HEK293 (cell line): ENCODE measurements around the gene AQR.

Experiments used
- CTCF ChIA-PET: fragments of 350-600 bp; formaldehyde crosslinking; extraction: SDS; loops from one replicate; lab custom pipeline; 2021; ENCODE audit warnings: antibody characterized with exemption; lab: Yijun Ruan, JAX
- POLR2A ChIA-PET: fragments of 300-600 bp; formaldehyde crosslinking; extraction: SDS; loops from one replicate; lab custom pipeline; 2020; ENCODE audit warnings: antibody characterized with exemption, inconsistent platforms; lab: Yijun Ruan, JAX
- H3K27ac ChIP-seq: fragments of 200-500 bp; sonication (Bioruptor generic); 2 replicates; pipeline ENCODE4 v1.5.1; 2014; ENCODE audit warnings: low read depth, low read length, control low read depth, inconsistent platforms; ENCODE audit errors: extremely low read depth
- H3K36me3 ChIP-seq, 2 experiments: fragments of 200-500 bp in 1 of 2; sonication (Bioruptor generic) in 1 of 2; 1 replicate in 1 of 2; 2 replicates in 1 of 2; pipeline ENCODE4 v1.5.1; 2014 to 2017; ENCODE audit warnings: inconsistent platforms in 2 of 2, low read length in 2 of 2; ENCODE audit not compliant: control insufficient read depth in 2 of 2, insufficient read depth in 1 of 2
- H3K4me1 ChIP-seq: fragments of 200-500 bp; sonication (Bioruptor generic); 2 replicates; pipeline ENCODE4 v1.5.1; 2014; ENCODE audit warnings: mild to moderate bottlenecking, low read length, inconsistent platforms; ENCODE audit not compliant: control insufficient read depth, insufficient read depth
- H3K4me3 ChIP-seq: 2 replicates; pipeline ENCODE4 v1.5.1; 2011; ENCODE audit warnings: low read depth, mild to moderate bottlenecking, control low read depth, low read length, moderate library complexity
- H3K9me3 ChIP-seq: fragments of 200-500 bp; sonication (Bioruptor generic); 2 replicates; pipeline ENCODE4 v1.5.1; 2014; ENCODE audit warnings: low read depth, low read length, inconsistent platforms; ENCODE audit not compliant: control insufficient read depth, insufficient read depth
- FEZF1 ChIP-seq: fragments of 450-650 bp; formaldehyde crosslinking; IDR thresholded peaks from 2 replicates; pipeline ENCODE4 v1.5.1; 2016; ENCODE audit warnings: missing biosample characterization, missing genetic modification characterization
- MEIS1 ChIP-seq: sonication (generic); formaldehyde crosslinking; IDR thresholded peaks from 2 replicates; pipeline ENCODE4 v1.8.1; 2022; ENCODE audit warnings: missing genetic modification reagents, mild to moderate bottlenecking, borderline replicate concordance
- MYNN ChIP-seq: fragments of 450-650 bp; formaldehyde crosslinking; IDR thresholded peaks from 2 replicates; pipeline ENCODE4 v1.5.1; 2016; ENCODE audit warnings: missing biosample characterization, missing genetic modification characterization, borderline replicate concordance
- OSR2 ChIP-seq: fragments of 450-650 bp; formaldehyde crosslinking; IDR thresholded peaks from 2 replicates; pipeline ENCODE4 v1.5.1; 2016; ENCODE audit warnings: missing biosample characterization, missing genetic modification characterization
- PRDM1 ChIP-seq: fragments of 450-650 bp; formaldehyde crosslinking; IDR thresholded peaks from 2 replicates; pipeline ENCODE4; 2016; ENCODE audit warnings: missing biosample characterization, missing genetic modification characterization
- REPIN1 ChIP-seq: fragments of 450-650 bp; formaldehyde crosslinking; IDR thresholded peaks from 2 replicates; pipeline ENCODE4 v1.5.1; 2017; ENCODE audit warnings: missing biosample characterization, missing genetic modification characterization, low read depth
- SALL2 ChIP-seq: fragments of 450-650 bp; formaldehyde crosslinking; IDR thresholded peaks from 2 replicates; pipeline ENCODE4 v1.5.0; 2017; ENCODE audit warnings: missing biosample characterization, mild to moderate bottlenecking, missing genetic modification characterization, borderline replicate concordance
- SP3 ChIP-seq: fragments of 450-650 bp; formaldehyde crosslinking; IDR thresholded peaks from 2 replicates; pipeline ENCODE4 v1.5.1; 2016; ENCODE audit warnings: missing biosample characterization, missing genetic modification characterization
- ZBTB1 ChIP-seq: fragments of 450-650 bp; formaldehyde crosslinking; IDR thresholded peaks from 2 replicates; pipeline ENCODE4 v1.5.1; 2016; ENCODE audit warnings: missing biosample characterization, missing genetic modification characterization
- ZNF114 ChIP-seq: fragments of 450-650 bp; formaldehyde crosslinking; IDR thresholded peaks from 2 replicates; pipeline ENCODE4 v1.5.0; 2017; ENCODE audit warnings: missing biosample characterization, missing genetic modification characterization
- ZNF132 ChIP-seq: fragments of 450-650 bp; formaldehyde crosslinking; IDR thresholded peaks from 2 replicates; pipeline ENCODE4 v1.5.1; 2017; ENCODE audit warnings: missing biosample characterization, missing genetic modification characterization, borderline replicate concordance
- ZNF239 ChIP-seq: fragments of 450-650 bp; formaldehyde crosslinking; IDR thresholded peaks from 2 replicates; pipeline ENCODE4 v1.5.1; 2016; ENCODE audit warnings: missing biosample characterization, missing genetic modification characterization
- ZNF473 ChIP-seq: fragments of 450-650 bp; formaldehyde crosslinking; IDR thresholded peaks from 2 replicates; pipeline ENCODE4 v1.5.1; 2017; ENCODE audit warnings: missing biosample characterization, missing genetic modification characterization
- ZNF501 ChIP-seq: fragments of 450-650 bp; formaldehyde crosslinking; IDR thresholded peaks from 2 replicates; pipeline ENCODE4 v1.5.1; 2016; ENCODE audit warnings: missing biosample characterization, missing genetic modification characterization
- ZNF544 ChIP-seq: fragments of 450-650 bp; formaldehyde crosslinking; IDR thresholded peaks from 2 replicates; pipeline ENCODE4 v1.5.0; 2017; ENCODE audit warnings: missing biosample characterization, missing genetic modification characterization
- ZNF596 ChIP-seq: fragments of 450-650 bp; IDR thresholded peaks from 2 replicates; pipeline ENCODE4 v1.5.0; 2018; ENCODE audit warnings: missing biosample characterization, mild to moderate bottlenecking, missing genetic modification characterization, moderate library complexity
- ZNF660 ChIP-seq: fragments of 450-650 bp; IDR thresholded peaks from 2 replicates; pipeline ENCODE4 v1.5.1; 2018; ENCODE audit warnings: missing biosample characterization, mild to moderate bottlenecking, missing genetic modification characterization
- ZNF747 ChIP-seq: fragments of 450-650 bp; formaldehyde crosslinking; IDR thresholded peaks from 2 replicates; pipeline ENCODE4 v1.5.1; 2016; ENCODE audit warnings: missing biosample characterization, missing genetic modification characterization
- TF ChIP-seq, protein P1 (sequence below): fragments of 450-650 bp; formaldehyde crosslinking; IDR thresholded peaks from 2 replicates; pipeline ENCODE4; 2016; ENCODE audit warnings: missing biosample characterization, missing genetic modification characterization
- TF ChIP-seq, protein P2 (sequence below): fragments of 450-650 bp; IDR thresholded peaks from 2 replicates; pipeline ENCODE4 v1.5.1; 2018; ENCODE audit warnings: missing biosample characterization, missing genetic modification characterization
- TF ChIP-seq, protein P3 (sequence below): fragments of 450-650 bp; formaldehyde crosslinking; IDR thresholded peaks from 2 replicates; pipeline ENCODE4 v1.5.1; 2016; ENCODE audit warnings: missing biosample characterization, missing genetic modification characterization
- TF ChIP-seq, protein P4 (sequence below): fragments of 450-650 bp; formaldehyde crosslinking; IDR thresholded peaks from 2 replicates; pipeline ENCODE4 v1.5.1; 2016; ENCODE audit warnings: missing biosample characterization, missing genetic modification characterization
- TF ChIP-seq, protein P5 (sequence below): fragments of 450-650 bp; formaldehyde crosslinking; IDR thresholded peaks from 2 replicates; pipeline ENCODE4 v1.5.1; 2016; ENCODE audit warnings: missing biosample characterization, missing genetic modification characterization

Gene AQR

DNA sequence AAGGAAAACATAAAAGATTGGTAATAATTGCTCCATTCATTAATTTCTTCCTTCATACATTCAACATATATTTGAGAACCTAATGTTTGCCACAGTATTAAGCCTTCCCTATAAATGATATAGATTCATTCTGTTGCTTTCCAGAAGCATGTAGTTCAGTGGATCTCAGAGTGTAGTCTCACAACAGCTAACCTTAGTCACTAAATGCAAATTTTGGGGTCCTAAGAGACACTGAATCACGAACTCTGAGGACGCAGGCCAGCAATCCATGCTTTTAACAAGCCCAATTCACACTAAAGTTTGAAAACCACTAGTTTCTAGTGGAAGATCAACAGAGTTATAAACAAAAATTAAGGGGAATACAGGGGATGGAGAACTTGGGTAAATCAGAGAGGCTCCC lies 7.2 kb upstream of the AQR start (continued):
- TF ChIP-seq, protein P1, sequence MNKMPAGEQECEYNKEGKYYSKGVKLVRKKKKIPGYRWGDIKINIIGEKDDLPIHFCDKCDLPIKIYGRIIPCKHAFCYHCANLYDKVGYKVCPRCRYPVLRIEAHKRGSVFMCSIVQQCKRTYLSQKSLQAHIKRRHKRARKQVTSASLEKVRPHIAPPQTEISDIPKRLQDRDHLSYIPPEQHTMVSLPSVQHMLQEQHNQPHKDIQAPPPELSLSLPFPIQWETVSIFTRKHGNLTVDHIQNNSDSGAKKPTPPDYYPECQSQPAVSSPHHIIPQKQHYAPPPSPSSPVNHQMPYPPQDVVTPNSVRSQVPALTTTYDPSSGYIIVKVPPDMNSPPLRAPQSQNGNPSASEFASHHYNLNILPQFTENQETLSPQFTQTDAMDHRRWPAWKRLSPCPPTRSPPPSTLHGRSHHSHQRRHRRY (tag by site-specific recombination): no peak
- no peak for TF ChIP-seq ZNF747 (tag by site-specific recombination)

DNA sequence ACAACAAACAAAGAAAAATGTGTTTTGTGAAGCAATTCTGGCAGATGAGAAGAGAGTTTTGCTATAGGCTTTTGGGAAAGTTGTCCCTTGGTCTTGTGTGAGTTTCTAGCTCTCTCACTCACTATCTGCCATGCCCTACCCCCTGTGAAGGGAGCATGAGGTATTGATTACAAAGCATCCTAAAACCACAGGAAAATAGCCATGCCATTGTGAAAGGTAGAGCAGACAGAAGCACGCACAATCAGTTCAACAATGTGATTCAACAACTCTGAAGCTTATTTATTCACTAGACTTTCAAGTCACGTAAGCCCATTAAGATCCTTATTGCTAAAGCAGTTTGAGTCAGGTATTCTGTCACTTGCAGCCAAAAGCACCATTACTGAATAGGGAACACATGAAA lies 6.5 kb upstream of the AQR start:
- TF ChIP-seq ZNF544 (tag by site-specific recombination) (no peak), SP3 (tag by site-specific recombination) (no peak), ZNF501 (tag by site-specific recombination) (no peak), SALL2 (tag by site-specific recombination) (no peak), OSR2 (tag by site-specific recombination) (no peak), FEZF1 (tag by site-specific recombination) (no peak), ZNF132 (no peak), REPIN1 (tag by site-specific recombination) (no peak), ZBTB1 (tag by site-specific recombination) (no peak), PRDM1 (tag by site-specific recombination) (no peak), ZNF473 (no peak)
- TF ChIP-seq, protein P2, sequence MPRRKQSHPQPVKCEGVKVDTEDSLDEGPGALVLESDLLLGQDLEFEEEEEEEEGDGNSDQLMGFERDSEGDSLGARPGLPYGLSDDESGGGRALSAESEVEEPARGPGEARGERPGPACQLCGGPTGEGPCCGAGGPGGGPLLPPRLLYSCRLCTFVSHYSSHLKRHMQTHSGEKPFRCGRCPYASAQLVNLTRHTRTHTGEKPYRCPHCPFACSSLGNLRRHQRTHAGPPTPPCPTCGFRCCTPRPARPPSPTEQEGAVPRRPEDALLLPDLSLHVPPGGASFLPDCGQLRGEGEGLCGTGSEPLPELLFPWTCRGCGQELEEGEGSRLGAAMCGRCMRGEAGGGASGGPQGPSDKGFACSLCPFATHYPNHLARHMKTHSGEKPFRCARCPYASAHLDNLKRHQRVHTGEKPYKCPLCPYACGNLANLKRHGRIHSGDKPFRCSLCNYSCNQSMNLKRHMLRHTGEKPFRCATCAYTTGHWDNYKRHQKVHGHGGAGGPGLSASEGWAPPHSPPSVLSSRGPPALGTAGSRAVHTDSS: no peak
- H3K9me3 ChIP-seq: no peaks in the 10 kb centered on the region
- H3K4me1 ChIP-seq: no peaks in the 10 kb centered on the region
- H3K27ac ChIP-seq: no peak overlapping the region
- no peak overlapping the region for H3K4me3 ChIP-seq
- peaks cover 0 to under 1% of the 10 kb centered on the region in 2 experiments; a peak in 1 of 3 replicates for H3K36me3 ChIP-seq
- CTCF ChIA-PET: no interaction called here
- POLR2A ChIA-PET: interaction anchor here (2.6 kb wide), 1 partner anchor 12 kb away, joined by 9 read pairs; the partner anchor contains the start of gene ZNF770

DNA sequence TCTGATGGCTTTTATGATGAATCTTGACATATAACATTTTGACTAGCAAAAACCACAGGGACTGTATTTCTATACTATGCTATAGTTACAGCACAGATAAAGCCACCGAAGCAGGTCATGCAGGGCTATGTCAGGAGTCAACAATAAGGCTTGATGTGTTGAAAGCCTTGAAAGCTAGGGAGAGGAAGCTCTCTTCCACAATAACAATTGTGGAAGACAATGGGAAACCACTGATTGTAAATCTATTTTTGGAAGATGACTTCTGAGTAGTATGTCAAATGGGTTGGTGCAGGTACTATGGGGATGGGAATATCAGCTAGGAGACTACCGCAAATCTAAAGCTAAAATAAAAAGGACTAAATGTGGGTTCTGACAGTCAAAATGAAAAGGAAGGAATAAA lies 4.0 kb upstream of the AQR start:
- ChIA-PET CTCF (interaction anchor here (0.6 kb wide), 1 partner anchor 75 kb away, joined by 3 read pairs; no protein-coding TSS in a partner anchor), POLR2A (no interaction called here)
- Histone ChIP-seq H3K4me1 (no peaks in the 10 kb centered on the region), H3K9me3 (no peaks in the 10 kb centered on the region), H3K4me3 (no peak overlapping the region), H3K27ac (no peak overlapping the region), H3K36me3 (no peaks in the 10 kb centered on the region)
- TF ChIP-seq ZNF114 (tag by site-specific recombination) (no peak), ZNF239 (tag by site-specific recombination) (no peak), ZNF596 (tag by site-specific recombination) (no peak), MEIS1 (no peak), MYNN (tag by site-specific recombination) (no peak), ZNF660 (tag by site-specific recombination) (no peak)
- TF ChIP-seq, protein P3, sequence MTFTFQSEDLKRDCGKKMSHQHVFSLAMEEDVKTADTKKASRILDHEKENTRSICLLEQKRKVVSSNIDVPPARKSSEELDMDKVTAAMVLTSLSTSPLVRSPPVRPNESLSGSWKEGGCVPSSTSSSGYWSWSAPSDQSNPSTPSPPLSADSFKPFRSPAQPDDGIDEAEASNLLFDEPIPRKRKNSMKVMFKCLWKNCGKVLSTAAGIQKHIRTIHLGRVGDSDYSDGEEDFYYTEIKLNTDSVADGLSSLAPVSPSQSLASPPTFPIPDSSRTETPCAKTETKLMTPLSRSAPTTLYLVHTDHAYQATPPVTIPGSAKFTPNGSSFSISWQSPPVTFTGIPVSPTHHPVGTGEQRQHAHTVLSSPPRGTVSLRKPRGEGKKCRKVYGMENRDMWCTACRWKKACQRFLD (tag by site-specific recombination): no peak
- TF ChIP-seq, protein P4, sequence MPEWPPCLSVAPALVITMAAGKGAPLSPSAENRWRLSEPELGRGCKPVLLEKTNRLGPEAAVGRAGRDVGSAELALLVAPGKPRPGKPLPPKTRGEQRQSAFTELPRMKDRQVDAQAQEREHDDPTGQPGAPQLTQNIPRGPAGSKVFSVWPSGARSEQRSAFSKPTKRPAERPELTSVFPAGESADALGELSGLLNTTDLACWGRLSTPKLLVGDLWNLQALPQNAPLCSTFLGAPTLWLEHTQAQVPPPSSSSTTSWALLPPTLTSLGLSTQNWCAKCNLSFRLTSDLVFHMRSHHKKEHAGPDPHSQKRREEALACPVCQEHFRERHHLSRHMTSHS (tag by site-specific recombination): no peak
- TF ChIP-seq, protein P5, sequence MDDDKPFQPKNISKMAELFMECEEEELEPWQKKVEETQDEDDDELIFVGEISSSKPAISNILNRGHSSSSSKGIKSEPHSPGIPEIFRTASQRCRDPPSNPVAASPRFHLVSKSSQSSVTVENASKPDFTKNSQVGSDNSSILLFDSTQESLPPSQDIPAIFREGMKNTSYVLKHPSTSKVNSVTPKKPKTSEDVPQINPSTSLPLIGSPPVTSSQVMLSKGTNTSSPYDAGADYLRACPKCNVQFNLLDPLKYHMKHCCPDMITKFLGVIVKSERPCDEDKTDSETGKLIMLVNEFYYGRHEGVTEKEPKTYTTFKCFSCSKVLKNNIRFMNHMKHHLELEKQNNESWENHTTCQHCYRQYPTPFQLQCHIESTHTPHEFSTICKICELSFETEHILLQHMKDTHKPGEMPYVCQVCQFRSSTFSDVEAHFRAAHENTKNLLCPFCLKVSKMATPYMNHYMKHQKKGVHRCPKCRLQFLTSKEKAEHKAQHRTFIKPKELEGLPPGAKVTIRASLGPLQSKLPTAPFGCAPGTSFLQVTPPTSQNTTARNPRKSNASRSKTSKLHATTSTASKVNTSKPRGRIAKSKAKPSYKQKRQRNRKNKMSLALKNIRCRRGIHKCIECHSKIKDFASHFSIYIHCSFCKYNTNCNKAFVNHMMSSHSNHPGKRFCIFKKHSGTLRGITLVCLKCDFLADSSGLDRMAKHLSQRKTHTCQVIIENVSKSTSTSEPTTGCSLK (tag by site-specific recombination): no peak
